Kidney epithelial cell (primary cell): ENCODE results near the gene PPAN. TPM values are rescaled to one million over a fixed set of nuclear protein-coding genes. Genes with fewer than 3 reads are reported as not detected.

Source experiments
- DNase-seq: peaks from one replicate; pipeline ENCODE4 v3.0.0-alpha.2; 2010; ENCODE audit warnings: low read depth
- H3K27me3 ChIP-seq: 2 replicates; pipeline ENCODE4 v1.6.0; 2011; ENCODE audit warnings: low read length; ENCODE audit not compliant: control insufficient read depth, insufficient read depth
- H3K36me3 ChIP-seq: 2 replicates; pipeline ENCODE4 v1.5.1; 2011; ENCODE audit warnings: low read length; ENCODE audit not compliant: control insufficient read depth, insufficient read depth
- H3K4me3 ChIP-seq: 2 replicates; pipeline ENCODE4 v1.5.1; 2011; ENCODE audit warnings: low read depth, mild to moderate bottlenecking, control low read depth, low read length
- CTCF ChIP-seq: IDR thresholded peaks from 2 replicates; pipeline ENCODE4 v1.5.1; 2011; ENCODE audit warnings: mild to moderate bottlenecking, moderate library complexity, low read length, control low read depth, inconsistent platforms; ENCODE audit not compliant: insufficient read depth, poor library complexity, severe bottlenecking
- total RNA-seq: library from RNA; depleted of rRNA; stranded (reverse); fragments of >200 nt; gene quantifications from 2 replicates; pipeline ENCODE4 v1.2.3, GENCODE V29; 2015

Gene PPAN
- total RNA-seq, 1 donor from 2014 or later = 63.4 TPM

GRCh38 chr19:10085641-10086590 is 20.2 kb upstream of the PPAN start, which contains the start of gene SHFL:
Gene SHFL (plus strand): TSS chr19:10086317. CDS start chr19:10086428, 111 bp downstream.
- Histone ChIP-seq H3K27me3 (no peaks in the 10 kb centered on the region), H3K4me3 (peak within 1 kb of the TSS; percentile 95), H3K36me3 (no peaks in the 10 kb centered on the region)
- TF ChIP-seq CTCF = no peak
- no peak for DNase-seq

GRCh38 chr19:10086591-10087192 is 19.5 kb upstream of the PPAN start:
- Histone ChIP-seq H3K4me3 (peak overlapping the region; percentile 95), H3K36me3 (no peaks in the 10 kb centered on the region), H3K27me3 (no peaks in the 10 kb centered on the region)
- DNase-seq = no peak
- TF ChIP-seq CTCF = no peak

- Histone ChIP-seq H3K4me3 (no peak overlapping the region), H3K36me3 (no peaks in the 10 kb centered on the region), H3K27me3 (no peaks in the 10 kb centered on the region)
- no peak for DNase-seq
- no peak for TF ChIP-seq CTCF
These were observed 18.7 kb upstream of the PPAN start for GRCh38 chr19:10087296-10088061.

GRCh38 chr19:10088949-10089554 is 17.1 kb upstream of the PPAN start:
- no peak for DNase-seq
- TF ChIP-seq CTCF = no peak
- no peak overlapping the region for H3K4me3 ChIP-seq
- H3K27me3 ChIP-seq = no peaks in the 10 kb centered on the region
- no peaks in the 10 kb centered on the region for H3K36me3 ChIP-seq

GRCh38 chr19:10089801-10090375 is 16.3 kb upstream of the PPAN start:
- Histone ChIP-seq H3K4me3 (no peak overlapping the region), H3K27me3 (no peaks in the 10 kb centered on the region), H3K36me3 (no peaks in the 10 kb centered on the region)
- no peak for TF ChIP-seq CTCF
- DNase-seq = no peak
